ENCODE data around the gene STKLD1. TPM values are rescaled to one million over a fixed set of nuclear protein-coding genes. Genes with fewer than 3 reads are reported as not detected.
"Not testable (repeated sequence)": the region's sequence is repeated elsewhere in the genome, so short reads cannot be mapped to it uniquely, and the experiment has no call there.

STKLD1 gene
- total RNA-seq, 1 donor from 2014 or later = 0.39 TPM

DNA sequence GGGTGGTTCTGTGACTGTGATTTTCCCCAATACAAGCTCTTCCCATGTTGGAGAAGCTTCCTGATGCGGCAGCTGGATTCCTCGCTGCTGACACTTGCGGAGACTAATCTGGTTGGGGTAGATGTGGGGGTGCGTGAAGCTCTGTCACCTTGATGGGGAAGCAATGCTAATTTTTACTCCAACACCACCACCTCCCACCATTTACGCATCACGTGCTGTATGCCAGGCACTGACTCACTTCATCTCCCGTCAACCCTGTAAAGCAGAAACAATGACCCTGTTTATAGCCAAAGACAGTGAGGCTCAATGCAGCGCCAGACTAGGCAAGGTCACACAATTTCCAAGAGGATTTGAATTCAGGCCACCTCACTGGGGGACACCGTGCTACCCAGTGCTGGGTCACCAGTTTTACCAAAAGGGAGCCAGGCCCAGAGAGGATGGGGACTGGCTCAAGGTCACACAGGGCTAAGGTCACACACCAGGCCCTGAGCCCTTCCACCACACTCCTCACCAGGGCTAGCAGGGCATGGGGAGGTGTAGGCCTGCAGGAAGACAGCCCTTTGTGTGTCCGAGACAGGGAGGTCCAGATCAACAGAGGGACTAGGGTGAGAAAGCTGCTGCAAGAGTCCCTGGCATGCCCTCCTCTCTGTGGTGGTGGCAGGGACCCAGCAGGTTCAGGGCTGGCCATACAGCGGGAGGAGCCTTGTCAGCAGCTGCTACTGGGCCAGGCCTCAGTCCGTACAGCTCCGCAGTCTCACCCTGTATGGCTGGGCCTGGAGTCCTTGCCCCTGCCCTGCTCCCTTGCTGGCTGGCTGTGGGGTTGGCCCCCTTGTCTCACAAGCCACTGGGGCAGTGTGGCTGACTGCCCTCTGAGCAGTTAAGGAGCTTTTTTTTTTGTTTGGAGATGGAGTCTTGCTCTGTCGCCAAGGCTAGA lies 3.3 kb downstream of the STKLD1 start:
- intact Hi-C loops (cut with micrococcal nuclease) = loop anchor here (10.0 kb wide), 2 partner anchors 685 to 975 kb away; partner anchors contain the start of genes BRD3 and TTF1

DNA sequence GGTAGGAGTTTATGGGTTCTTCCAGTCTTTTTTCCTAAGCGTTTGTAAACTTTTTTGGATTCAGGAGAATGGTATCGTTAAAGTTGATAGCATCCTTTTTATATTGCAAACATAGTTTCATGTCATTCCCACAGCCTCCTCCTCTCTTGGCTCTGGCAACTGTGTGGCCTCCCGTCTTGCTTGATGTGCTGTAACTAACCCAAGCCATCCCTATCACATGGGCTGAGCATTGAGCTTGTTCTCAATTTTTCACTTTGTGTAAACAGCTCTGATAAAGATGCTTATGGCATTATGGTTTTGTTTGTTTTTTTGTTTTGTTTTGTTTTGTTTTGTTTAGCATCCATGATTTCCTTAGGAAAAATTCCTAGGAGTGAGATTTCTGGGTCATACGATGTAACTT lies 4.6 kb downstream of the STKLD1 start:
- intact Hi-C loops (cut with micrococcal nuclease) = no loop called here

- intact Hi-C loops (cut with micrococcal nuclease) = no loop called here
These were observed 6.5 kb downstream of the STKLD1 start for GRCh38 chr9:133382507-133383141.

GRCh38 chr9:133383438-133383837 lies 7.3 kb downstream of the STKLD1 start:
- intact Hi-C loops (cut with micrococcal nuclease) = no loop called here

GRCh38 chr9:133384736-133385321 lies 8.7 kb downstream of the STKLD1 start:
- intact Hi-C loops (cut with micrococcal nuclease) = no loop called here

GRCh38 chr9:133385452-133385851 lies 9.3 kb downstream of the STKLD1 start:
- intact Hi-C loops (cut with micrococcal nuclease) = no loop called here

DNA sequence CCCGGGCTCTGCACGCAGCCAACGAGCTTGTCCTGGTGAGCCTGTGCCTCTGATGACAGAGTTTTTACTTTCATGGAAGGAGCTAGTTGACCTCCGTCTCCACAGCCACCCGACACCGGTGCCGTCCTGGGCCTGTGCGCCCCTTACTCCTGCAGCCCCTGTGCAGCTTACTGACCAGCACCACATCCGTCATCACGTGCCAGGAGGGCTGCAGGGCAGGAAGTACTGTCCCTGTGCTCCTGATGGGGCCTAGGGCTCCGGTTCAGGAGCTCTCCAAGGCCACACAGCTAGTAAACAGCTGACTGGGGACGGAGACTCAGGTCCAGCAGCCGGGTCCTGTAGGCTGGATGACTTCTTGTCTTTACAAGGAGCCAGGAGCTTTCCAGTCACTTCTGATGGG lies 10.2 kb downstream of the STKLD1 start:
- intact Hi-C loops (cut with micrococcal nuclease) = no loop called here

DNA sequence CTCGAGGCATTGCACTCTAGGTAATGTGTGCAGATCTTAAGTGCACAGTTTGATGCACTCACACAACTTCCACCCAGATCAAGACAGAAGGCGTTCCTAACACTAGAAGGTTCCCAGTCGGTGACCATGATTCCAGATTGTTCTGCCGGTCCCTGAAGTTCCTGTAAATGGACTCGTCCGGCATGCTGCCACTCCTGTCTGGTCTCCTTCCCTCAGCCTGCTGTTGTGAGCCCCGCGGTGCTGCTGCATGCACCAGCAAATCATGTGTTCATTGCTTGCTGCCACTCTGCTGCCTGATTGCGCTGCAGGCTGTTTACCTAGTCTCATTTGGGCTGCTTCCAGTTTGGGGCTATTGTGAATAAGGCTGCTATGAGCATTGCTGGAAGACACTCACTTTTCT lies 11.5 kb downstream of the STKLD1 start:
- intact Hi-C loops (cut with micrococcal nuclease) = no loop called here

DNA sequence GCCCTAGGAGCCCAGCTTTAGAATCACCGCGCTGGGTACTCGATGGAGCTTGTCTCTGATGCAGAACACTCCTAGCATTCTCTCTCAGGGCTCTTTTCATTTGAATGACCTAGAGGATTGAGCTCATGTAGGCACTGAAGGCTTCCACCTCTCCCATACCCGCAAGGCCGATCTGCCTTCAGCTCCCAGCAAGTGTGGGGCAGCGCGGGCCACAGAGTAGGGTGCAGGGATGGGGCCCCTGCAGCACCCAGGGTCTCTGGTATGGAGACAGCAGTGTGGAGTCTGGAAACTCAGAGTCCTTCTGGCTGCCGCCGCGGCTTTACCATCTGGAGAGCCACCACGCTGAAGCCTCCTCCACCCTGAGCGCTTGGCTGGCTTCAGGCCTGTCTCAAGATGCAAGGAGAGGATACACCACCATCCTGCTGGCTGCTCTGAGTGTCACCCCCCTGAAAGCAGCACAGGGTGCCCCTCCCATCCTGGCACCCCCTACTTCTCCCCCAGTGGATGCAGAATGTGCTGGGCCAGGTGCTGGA lies 12.9 kb downstream of the STKLD1 start:
- intact Hi-C loops (cut with micrococcal nuclease) = no loop called here

DNA sequence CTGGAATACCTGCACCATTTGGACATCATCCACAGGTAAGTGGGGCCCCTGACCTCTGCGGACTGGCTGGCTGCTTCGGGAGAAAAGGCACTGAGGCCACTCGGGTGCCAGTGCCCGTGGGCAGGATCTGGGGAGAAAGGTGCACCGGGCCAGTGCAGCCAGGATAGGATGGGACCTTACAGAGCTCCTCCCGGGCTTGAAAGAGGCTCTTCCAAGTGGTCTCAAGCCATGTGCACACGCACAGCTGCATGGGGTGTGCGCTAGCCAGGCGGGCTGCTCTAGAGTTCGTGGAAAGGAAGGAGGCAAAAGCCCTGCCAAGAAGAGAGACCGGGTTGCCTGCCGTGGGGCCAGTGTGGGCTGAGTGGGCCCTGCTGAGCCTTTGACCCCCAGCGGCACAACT lies 13.4 kb downstream of the STKLD1 start:
- intact Hi-C loops (cut with micrococcal nuclease) = no loop called here

GRCh38 chr9:133390713-133391112 lies 14.5 kb downstream of the STKLD1 start:
- intact Hi-C loops (cut with micrococcal nuclease) = no loop called here

- intact Hi-C loops (cut with micrococcal nuclease) = not testable (repeated sequence)
These were observed 15.3 kb downstream of the STKLD1 start for GRCh38 chr9:133391449-133391848.

DNA sequence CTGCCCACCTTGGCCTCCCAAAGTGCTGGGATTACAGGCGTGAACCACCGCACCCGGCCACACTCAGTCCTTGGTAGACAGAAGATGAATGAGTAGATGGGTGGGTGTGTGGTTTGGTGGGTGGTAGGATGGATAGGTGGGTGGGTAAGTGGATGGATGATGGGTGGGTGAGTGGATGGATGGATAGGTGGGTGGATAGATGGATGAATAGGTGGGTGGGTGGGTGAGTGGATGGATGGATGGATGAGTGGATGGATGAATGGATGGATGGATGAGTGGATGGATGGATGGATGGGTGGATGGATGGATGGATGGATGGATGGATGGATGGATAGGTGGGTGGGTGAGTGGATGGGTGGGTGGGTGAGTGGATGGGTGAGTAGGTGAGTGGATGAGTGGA lies 16.1 kb downstream of the STKLD1 start:
- intact Hi-C loops (cut with micrococcal nuclease) = not testable (repeated sequence)

DNA sequence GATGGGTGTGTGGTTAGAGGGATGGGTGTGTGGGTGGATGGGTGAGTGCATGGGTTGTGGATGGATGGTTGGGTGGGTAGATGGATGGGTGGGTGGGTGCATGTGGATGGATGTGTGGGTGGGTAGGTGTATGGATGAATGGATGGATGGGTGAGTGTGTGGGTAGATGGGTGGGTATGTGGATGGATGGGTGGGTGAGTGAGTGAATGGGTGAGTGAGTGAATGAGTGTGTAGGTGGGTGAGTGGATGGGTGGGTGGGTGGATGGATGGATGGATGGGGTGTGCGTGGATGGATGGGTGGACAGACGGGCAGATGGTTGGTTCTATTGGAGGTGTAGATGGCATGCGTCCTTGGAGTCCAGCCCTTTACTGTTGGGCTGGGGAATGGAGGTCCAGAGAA lies 17.2 kb downstream of the STKLD1 start:
- intact Hi-C loops (cut with micrococcal nuclease) = no loop called here

GRCh38 chr9:133394687-133395271 lies 18.6 kb downstream of the STKLD1 start:
- intact Hi-C loops (cut with micrococcal nuclease) = no loop called here

GRCh38 chr9:133396952-133397351 lies 20.8 kb downstream of the STKLD1 start:
- intact Hi-C loops (cut with micrococcal nuclease) = no loop called here

DNA sequence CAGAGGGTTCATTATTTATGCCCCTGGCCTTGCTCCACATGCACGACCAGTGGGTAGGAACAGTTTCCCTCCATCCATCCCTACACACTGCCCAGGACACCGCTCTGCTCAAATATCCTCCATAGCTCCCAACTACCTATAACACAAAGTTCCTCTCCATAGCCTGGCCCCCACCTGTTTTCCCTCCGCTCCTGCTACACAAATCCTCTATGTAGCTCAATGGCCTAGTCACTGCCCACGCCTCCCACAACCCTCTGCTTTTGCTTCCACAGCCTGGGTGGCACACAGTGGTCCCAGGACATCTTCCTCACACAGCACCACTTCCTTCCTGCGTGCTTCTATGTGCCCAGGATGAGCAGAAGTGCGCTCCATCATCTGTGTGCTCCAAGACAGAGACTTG lies 21.2 kb downstream of the STKLD1 start:
- intact Hi-C loops (cut with micrococcal nuclease) = no loop called here

DNA sequence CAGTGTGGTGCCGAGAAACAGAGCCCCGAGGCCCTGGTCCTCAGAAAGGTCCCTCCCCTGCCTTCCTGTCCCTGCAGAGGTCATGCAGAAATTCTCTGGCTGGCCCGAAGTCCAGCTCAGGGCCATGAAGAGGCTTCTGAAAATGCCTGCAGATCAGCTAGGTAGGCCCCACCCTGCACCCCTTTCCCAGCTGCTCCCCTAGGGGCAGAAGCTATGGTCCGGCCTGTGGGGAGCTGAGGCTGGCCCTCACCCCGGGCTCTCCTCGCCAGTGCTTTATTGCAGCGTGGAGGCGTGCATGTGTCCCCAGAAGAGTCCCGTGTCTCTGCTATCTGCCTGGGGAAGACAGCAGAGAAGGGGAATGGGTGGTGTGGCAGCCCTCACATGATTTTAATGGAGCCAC lies 21.7 kb downstream of the STKLD1 start:
- intact Hi-C loops (cut with micrococcal nuclease) = no loop called here

DNA sequence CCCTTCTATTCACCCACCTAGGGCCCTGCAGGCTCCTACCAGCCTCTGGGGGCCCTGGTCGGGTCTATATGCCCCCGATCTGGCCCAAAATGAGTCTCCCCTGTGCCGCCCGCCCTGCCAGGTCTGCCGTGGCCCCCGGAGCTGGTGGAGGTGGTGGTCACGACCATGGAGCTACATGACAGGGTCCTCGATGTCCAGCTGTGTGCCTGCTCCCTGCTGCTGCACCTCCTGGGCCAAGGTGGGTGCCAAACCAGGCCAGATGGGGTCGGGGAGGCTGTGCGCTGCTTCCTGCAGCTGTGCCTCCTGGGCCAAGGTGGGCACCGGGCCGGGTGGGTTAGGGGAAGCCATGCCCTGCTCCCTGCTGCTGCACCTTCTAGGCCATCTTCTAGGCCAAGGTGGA lies 24.1 kb downstream of the STKLD1 start:
- intact Hi-C loops (cut with micrococcal nuclease) = no loop called here

DNA sequence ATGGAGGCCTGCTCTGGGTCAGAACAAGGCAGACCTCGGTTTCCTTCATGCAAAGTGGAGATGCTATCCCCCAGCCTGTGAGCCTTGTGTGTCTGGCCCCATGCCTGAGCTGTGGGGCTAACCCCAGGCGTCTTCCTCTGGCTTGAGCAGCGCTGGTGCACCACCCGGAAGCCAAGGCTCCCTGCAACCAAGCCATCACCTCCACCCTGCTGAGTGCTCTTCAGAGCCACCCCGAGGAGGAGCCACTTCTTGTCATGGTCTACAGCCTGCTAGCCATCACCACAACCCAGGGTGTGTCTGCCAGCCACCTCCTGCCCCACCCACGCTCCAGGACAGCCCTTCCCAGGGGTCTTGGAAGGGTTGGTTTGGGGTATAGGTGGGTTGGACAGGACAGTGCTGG lies 25.4 kb downstream of the STKLD1 start:
- intact Hi-C loops (cut with micrococcal nuclease) = no loop called here

DNA sequence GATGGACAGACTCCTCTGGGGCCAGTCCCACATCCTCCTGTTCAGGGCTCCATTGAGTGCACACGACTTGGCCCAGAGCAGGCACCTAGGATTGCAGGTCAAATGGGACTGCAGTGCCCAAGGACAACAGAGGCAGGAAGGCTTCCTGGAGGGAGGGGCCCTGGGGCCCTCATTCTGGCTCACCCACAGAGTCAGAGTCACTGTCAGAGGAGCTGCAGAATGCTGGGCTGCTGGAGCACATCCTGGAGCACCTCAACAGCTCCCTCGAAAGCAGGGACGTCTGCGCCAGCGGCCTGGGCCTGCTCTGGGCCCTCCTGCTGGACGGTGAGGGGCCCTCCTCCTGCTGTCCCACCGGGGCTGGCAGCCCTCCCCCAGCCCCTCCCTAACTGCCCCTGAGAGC lies 26.5 kb downstream of the STKLD1 start:
- intact Hi-C loops (cut with micrococcal nuclease) = no loop called here

All from T-helper 1 cell treated with Interleukin-12 subunit alpha and Interleukin-12 subunit beta and Interleukin-4 antibody, amounts not matched to agents 30 ng/mL and 1 ng/mL, for 36 hours (primary cell).